K562 (cell line): ENCODE measurements around the gene IL10. TPM values are rescaled to one million over a fixed set of nuclear protein-coding genes. Genes with fewer than 3 reads are reported as not detected.

Experiments used
- ATF7 ChIP-seq: fragments of 450-650 bp; IDR thresholded peaks from 2 replicates; pipeline ENCODE4 v1.7.1; 2014; ENCODE audit warnings: mild to moderate bottlenecking, moderate library complexity
- EGR1 ChIP-seq: fragments of 450-650 bp; conservative IDR thresholded peaks from 2 replicates; pipeline ENCODE4 v1.6.1; 2017; ENCODE audit warnings: mild to moderate bottlenecking
- FOXA1 ChIP-seq: fragments of 450-650 bp; IDR thresholded peaks from 2 replicates; pipeline ENCODE4 v1.6.1; 2016; ENCODE audit warnings: mild to moderate bottlenecking, borderline replicate concordance
- FOXJ2 ChIP-seq: fragments of 200-800 bp; sonication (Bioruptor generic); IDR thresholded peaks from 2 replicates; pipeline ENCODE4 v1.6.1; 2016; ENCODE audit warnings: missing genetic modification characterization, missing compliant biosample characterization
- HMG20B ChIP-seq: fragments of 250-450 bp; sonication (Bioruptor Pico); IDR thresholded peaks from 2 replicates; pipeline ENCODE4 v1.5.0; 2021; ENCODE audit warnings: mild to moderate bottlenecking
- NCOA4 ChIP-seq: fragments of 450-650 bp; IDR thresholded peaks from 2 replicates; pipeline ENCODE4 v1.6.1; 2018; ENCODE audit warnings: mild to moderate bottlenecking; ENCODE audit not compliant: partially characterized antibody
- NONO ChIP-seq, 2 experiments: fragments of 200-400 bp in 1 of 2; fragments of 450-650 bp in 1 of 2; formaldehyde crosslinking in 1 of 2; IDR thresholded peaks; 2 replicates each; pipeline ENCODE4 v1.6.1; 2017; ENCODE audit warnings: low read depth in 2 of 2, mild to moderate bottlenecking in 2 of 2, moderate library complexity in 2 of 2, low read length in 1 of 2
- NR2C2 ChIP-seq, 2 experiments: fragments of 200-800 bp in 1 of 2; sonication (Bioruptor generic) in 1 of 2; sonication (generic) in 1 of 2; formaldehyde crosslinking in 1 of 2; IDR thresholded peaks; 2 replicates each; pipeline versions ENCODE4 v1.6.1 to v1.8.0; 2016 to 2022; ENCODE audit warnings: mild to moderate bottlenecking in 1 of 2, missing compliant biosample characterization in 1 of 2, missing genetic modification characterization in 1 of 2, missing genetic modification reagents in 1 of 2
- NRF1 ChIP-seq, 2 experiments: fragments of 450-650 bp; IDR thresholded peaks in 1 of 2; conservative IDR thresholded peaks in 1 of 2; 2 replicates each; pipeline ENCODE4 v1.6.1; 2014; ENCODE audit warnings: mild to moderate bottlenecking in 2 of 2
- POLR3A ChIP-seq: IDR thresholded peaks from 2 replicates; pipeline ENCODE4 v1.6.1; 2011; ENCODE audit warnings: borderline replicate concordance, mild to moderate bottlenecking, moderate library complexity; ENCODE audit not compliant: insufficient read length, insufficient read depth; ENCODE audit errors: extremely low read depth
- TCFL5 ChIP-seq: fragments of 250-450 bp; sonication (Bioruptor Pico); conservative IDR thresholded peaks from 2 replicates; pipeline ENCODE4 v1.6.1; 2021; ENCODE audit warnings: mild to moderate bottlenecking, moderate library complexity, matching md5 sums
- TSC22D4 ChIP-seq: fragments of 450-650 bp; IDR thresholded peaks from 2 replicates; pipeline ENCODE4 v1.6.1; 2016; ENCODE audit warnings: missing genetic modification characterization, missing biosample characterization, control low read depth
- ZNF3 ChIP-seq: fragments of 250-450 bp; sonication (Bioruptor Pico); IDR thresholded peaks from 2 replicates; pipeline ENCODE4 v1.5.0; 2021; ENCODE audit warnings: mild to moderate bottlenecking, moderate library complexity
- ZNF561 ChIP-seq: fragments of 450-650 bp; formaldehyde crosslinking; conservative IDR thresholded peaks from 2 replicates; pipeline ENCODE4 v1.4.0; 2020; ENCODE audit warnings: mild to moderate bottlenecking, moderate library complexity
- ZNF57 ChIP-seq: fragments of 450-650 bp; formaldehyde crosslinking; IDR thresholded peaks from 2 replicates; pipeline ENCODE4 v1.4.0; 2020; ENCODE audit warnings: mild to moderate bottlenecking, moderate library complexity
- ZNF696 ChIP-seq: fragments of 250-450 bp; sonication (Bioruptor Pico); conservative IDR thresholded peaks from 2 replicates; pipeline ENCODE4 v1.4.0; 2020; ENCODE audit warnings: mild to moderate bottlenecking, moderate library complexity
- polyA plus RNA-seq, 8 experiments: library from polyadenylated mRNA; depleted of rRNA in 4 of 8; stranded (reverse) in 5 of 8; unstranded in 3 of 8; fragments of >200 nt; fragmentation: Nextera tagmentation in 2 of 8; fragmentation: Illumina TruSeq in 1 of 8; extraction: Ambion mirVana in 2 of 8; extraction: Trizol in 1 of 8; gene quantifications; 2 replicates each; pipeline versions ENCODE4 v1.2.1 to v1.2.3, GENCODE V29; 2011 to 2014; ENCODE audit warnings: inconsistent platforms in 1 of 8, missing spikeins in 1 of 8
- total RNA-seq, 7 experiments: library from RNA; depleted of rRNA in 6 of 7; stranded (reverse); fragments of >200 nt in 6 of 7; fragmentation: Illumina TruSeq in 2 of 7; extraction: Trizol in 2 of 7; gene quantifications; 2 replicates each; pipeline versions ENCODE4 v1.2.1 to v1.2.3, GENCODE V29; 2011 to 2021; ENCODE audit warnings: low replicate concordance in 1 of 7
- TF ChIP-seq, protein P1 (sequence below), 3 experiments: fragments of 200-800 bp in 1 of 3; fragments of 250-450 bp in 1 of 3; fragments of 450-650 bp in 1 of 3; sonication (Bioruptor Pico) in 1 of 3; sonication (Bioruptor generic) in 1 of 3; formaldehyde crosslinking in 1 of 3; IDR thresholded peaks; 2 replicates each; pipeline versions ENCODE4 v1.6.1 to v1.8.0; 2016 to 2022; ENCODE audit warnings: mild to moderate bottlenecking in 2 of 3, missing genetic modification characterization in 2 of 3, missing compliant biosample characterization in 1 of 3, moderate library complexity in 1 of 3
- TF ChIP-seq, protein P2 (sequence below): IDR thresholded peaks from 3 replicates; pipeline ENCODE4 v1.6.1; 2011; ENCODE audit warnings: borderline replicate concordance, mild to moderate bottlenecking; ENCODE audit not compliant: insufficient read length, insufficient read depth
- TF ChIP-seq, protein P3 (sequence below): sonication (generic); formaldehyde crosslinking; IDR thresholded peaks from 2 replicates; pipeline ENCODE4 v1.8.0; 2022; ENCODE audit warnings: mild to moderate bottlenecking, missing genetic modification reagents

IL10 gene
- total and polyA plus RNA-seq, 9 of the 15 experiments (the other 6 are each of a cell fraction or from before 2014, with no cell fraction given), result 0.29 TPM; not detected in 8

DNA sequence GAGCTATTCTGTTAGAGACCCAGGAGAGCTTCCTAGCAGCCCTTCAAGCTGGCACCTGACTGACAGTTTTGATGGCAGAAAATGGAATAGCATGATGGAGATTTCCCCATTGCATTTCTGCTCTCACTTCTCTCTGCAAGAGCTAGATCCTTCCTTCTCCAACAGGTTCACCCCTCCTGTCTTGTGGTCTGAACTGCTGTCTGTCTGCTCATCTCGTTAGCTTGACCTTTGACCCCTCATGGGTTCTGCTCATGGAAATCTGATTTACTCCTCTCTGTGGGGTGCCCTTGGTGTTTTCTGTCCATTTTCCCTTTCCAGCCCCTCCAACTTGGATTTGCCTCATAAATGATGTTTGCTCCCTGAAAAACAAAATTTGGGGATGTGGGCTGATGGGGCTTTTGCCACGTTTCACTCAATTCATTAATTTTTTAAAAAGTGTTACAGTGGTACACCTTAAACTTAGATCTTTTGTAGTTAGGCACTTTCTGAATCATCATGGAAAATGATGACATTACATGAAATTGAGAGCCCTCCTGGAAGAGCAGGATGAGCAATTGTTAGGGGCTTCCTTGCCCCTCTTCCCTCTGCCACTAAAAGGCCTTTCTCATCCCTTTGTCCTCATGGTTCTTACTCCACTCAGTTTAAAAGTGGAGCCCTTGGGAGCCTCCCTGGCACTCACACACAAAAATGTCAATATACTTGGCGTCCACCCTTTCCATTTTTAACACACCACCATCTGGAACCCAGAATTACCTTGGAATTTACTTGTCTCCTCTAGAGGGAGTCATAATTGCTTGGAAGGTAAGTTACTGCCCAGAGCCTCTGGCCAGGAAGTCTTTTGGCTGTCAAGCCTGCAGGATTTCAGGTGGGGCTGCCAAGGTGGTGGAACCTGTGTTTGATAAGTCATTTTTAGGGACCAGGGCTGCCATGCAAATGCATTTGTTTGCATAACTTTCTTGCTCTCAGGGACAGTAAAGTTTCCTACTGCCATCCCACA, 33.6 kb downstream of the IL10 start (continued):
- TF ChIP-seq TCFL5 (CRISPR knock-in tag) (no peak), FOXA1 (no peak), TSC22D4 (tag) (no peak), ZNF696 (CRISPR knock-in tag) (no peak), ZNF57 (no peak), FOXJ2 (tag) (no peak), NRF1 (conservative IDR thresholded peaks at IDR 0.05 in 1 of 2, IDR thresholded peaks at IDR 0.05 in 1 of 2) (no peak), ZNF3 (CRISPR knock-in tag) (no peak), ATF7 (0 out of 2 replicates have a peak, but pooled peaks have one; percentile 20), POLR3A (no peak), ZNF561 (CRISPR knock-in tag) (no peak), EGR1 (no peak), NONO (IDR thresholded peaks at IDR 0.05; ENCODE audit: low read depth in 2 of 2, low read length in 1 of 2) (no peak), HMG20B (no peak), NR2C2 (CRISPR knock-in tag; IDR thresholded peaks at IDR 0.05) (peak; percentile 90), NR2C2 (tag; IDR thresholded peaks at IDR 0.05) (peak; percentile 91), NCOA4 (no peak)
- TF ChIP-seq, protein P1, sequence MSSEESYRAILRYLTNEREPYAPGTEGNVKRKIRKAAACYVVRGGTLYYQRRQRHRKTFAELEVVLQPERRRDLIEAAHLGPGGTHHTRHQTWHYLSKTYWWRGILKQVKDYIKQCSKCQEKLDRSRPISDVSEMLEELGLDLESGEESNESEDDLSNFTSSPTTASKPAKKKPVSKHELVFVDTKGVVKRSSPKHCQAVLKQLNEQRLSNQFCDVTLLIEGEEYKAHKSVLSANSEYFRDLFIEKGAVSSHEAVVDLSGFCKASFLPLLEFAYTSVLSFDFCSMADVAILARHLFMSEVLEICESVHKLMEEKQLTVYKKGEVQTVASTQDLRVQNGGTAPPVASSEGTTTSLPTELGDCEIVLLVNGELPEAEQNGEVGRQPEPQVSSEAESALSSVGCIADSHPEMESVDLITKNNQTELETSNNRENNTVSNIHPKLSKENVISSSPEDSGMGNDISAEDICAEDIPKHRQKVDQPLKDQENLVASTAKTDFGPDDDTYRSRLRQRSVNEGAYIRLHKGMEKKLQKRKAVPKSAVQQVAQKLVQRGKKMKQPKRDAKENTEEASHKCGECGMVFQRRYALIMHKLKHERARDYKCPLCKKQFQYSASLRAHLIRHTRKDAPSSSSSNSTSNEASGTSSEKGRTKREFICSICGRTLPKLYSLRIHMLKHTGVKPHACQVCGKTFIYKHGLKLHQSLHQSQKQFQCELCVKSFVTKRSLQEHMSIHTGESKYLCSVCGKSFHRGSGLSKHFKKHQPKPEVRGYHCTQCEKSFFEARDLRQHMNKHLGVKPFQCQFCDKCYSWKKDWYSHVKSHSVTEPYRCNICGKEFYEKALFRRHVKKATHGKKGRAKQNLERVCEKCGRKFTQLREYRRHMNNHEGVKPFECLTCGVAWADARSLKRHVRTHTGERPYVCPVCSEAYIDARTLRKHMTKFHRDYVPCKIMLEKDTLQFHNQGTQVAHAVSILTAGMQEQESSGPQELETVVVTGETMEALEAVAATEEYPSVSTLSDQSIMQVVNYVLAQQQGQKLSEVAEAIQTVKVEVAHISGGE (CRISPR knock-in tag; IDR thresholded peaks at IDR 0.05), result no peak
- TF ChIP-seq, protein P2, sequence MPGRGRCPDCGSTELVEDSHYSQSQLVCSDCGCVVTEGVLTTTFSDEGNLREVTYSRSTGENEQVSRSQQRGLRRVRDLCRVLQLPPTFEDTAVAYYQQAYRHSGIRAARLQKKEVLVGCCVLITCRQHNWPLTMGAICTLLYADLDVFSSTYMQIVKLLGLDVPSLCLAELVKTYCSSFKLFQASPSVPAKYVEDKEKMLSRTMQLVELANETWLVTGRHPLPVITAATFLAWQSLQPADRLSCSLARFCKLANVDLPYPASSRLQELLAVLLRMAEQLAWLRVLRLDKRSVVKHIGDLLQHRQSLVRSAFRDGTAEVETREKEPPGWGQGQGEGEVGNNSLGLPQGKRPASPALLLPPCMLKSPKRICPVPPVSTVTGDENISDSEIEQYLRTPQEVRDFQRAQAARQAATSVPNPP, result no peak
- TF ChIP-seq, protein P3, sequence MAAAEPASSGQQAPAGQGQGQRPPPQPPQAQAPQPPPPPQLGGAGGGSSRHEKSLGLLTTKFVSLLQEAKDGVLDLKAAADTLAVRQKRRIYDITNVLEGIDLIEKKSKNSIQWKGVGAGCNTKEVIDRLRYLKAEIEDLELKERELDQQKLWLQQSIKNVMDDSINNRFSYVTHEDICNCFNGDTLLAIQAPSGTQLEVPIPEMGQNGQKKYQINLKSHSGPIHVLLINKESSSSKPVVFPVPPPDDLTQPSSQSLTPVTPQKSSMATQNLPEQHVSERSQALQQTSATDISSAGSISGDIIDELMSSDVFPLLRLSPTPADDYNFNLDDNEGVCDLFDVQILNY (CRISPR knock-in tag), result no peak
